ENCODE measurements around the gene CASZ1.

The CASZ1 gene

DNA sequence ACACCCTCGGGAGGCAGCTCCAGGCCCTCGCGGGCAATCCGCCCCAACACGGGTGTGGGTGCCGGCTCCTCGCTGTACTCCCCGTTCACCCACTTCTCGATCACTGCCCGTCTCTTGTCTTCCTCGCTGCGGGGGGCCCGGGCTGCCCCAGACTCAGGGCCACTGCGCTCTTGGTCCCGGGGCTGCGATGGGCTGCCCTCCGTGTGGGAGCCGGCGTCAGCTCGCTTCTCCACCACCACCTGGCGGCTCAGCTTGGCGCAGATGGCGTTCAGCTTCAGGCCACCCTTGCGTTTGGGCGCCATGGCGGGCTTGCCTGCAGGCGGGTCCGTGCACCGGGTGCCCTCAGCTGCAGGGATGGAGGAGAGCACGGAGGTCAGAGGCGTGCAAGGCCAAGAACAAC, 131.2 kb downstream of the CASZ1 start:
- no peak for DNase-seq

DNA sequence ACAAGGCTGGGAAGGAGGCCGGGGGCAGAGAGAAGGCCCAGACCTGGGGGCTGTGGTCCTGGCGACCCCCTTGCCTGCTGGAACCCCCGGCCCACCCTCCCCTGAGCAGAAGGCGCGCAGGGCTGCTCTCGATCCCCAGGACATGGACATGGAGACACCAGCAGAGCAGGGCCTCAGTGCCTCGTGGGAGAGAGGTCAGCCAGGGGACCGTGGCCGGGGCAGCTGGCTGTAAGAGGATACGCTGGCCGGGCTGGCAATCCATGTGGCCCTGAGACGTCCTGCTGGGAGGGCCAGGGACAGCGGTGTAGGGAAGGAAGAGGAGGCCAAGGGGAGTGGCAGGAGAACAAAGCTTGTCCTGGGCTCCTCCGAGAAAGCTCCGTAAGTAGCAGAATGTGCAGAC, 132.2 kb downstream of the CASZ1 start:
- DNase-seq, result no peak

DNA sequence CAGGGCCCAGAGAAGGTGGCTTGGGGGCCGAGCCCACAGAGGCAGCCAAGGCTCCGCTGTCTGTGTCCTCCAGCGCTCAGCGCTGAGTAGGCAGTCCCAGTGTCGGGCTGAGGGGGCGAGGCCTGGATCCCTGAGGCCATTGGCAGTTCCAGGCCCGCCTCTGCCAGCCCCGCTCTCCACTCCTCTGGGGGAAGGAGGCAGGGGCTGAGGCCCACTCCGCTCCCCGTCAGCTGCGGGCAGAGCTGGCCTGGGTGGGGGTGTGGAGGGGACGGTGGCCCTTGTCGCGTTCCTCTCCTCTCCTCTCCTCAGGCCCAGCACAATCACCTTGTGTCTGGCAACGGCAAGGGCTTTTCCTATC, 132.8 kb downstream of the CASZ1 start:
- DNase-seq, result no peak

DNA sequence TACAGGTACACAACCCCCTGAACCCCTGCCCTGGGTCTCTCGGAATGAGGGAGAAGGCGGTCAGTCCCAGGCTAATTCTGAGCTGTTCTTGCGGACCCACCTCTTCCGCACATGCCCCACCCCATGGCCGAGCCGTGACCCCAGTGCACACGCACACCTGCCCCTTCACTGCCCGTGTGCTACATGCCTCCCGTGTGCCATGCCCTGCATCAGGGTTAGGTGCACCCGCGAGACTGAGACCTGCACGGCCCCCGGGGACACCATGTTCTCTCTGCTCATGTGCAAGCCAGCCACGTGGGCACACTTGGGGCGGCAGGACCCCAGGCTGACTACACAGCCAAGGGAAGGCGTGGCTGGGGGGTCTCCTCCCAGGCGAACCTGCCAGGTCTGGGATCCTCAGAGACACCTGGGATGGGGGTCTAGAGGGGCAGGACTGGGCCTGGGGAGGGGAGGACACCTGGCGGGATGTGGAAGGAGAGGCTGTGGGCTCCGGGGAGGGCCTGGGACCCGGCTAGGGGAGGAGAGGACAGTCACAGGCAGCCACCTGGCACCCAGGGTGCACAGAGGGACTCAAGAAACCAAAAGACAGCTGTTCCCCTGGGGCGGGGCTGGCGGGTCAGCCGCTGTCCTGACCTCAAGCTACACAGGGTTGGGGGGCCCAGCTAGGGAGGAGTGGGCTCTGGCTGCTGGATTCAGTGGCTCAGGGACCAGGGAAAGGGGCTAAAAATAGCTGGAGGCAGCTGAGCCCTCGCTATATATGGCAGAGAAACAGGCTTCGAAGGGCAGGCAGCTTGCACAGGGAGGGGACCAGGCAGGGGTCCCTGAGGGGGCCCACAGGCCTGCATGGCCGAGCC, 133.4 kb downstream of the CASZ1 start:
- DNase-seq, result no peak

DNA sequence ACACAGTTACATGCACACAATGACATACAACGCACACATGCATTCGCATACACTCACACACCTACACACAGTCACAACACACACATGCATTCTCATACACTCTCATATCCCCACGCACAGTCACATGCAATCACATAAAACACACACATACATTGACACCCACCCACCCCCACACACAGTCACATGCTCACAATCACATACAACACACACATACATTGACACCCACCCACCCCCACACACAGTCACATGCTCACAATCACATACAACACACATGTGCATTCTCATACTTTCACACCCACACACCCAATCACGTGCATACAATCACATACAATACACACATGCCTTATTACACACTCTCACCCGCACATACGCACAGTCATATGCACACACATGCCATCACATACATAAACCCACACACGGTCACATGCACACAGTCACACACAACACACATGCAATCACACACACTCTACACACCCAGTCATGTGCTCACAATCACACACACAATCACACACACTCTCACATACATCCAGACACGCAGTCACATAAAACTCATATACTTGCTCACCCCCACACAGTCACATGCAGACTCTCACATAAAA, 134.3 kb downstream of the CASZ1 start:
- no peak for DNase-seq

DNA sequence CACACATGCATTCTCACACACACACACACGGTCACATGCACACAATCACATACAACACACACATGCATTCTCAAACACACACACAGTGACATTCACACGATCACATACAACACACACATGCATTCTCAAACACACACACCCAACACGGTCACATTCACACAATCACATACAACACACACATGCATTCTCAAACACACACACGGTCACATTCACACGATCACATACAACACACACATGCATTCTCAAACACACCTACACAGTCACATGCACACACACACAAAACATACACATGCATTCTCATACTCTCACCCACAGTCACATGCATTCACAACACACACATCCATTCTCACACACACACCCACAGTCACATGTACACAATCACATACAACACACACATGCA, 135.0 kb downstream of the CASZ1 start:
- no peak for DNase-seq

DNA sequence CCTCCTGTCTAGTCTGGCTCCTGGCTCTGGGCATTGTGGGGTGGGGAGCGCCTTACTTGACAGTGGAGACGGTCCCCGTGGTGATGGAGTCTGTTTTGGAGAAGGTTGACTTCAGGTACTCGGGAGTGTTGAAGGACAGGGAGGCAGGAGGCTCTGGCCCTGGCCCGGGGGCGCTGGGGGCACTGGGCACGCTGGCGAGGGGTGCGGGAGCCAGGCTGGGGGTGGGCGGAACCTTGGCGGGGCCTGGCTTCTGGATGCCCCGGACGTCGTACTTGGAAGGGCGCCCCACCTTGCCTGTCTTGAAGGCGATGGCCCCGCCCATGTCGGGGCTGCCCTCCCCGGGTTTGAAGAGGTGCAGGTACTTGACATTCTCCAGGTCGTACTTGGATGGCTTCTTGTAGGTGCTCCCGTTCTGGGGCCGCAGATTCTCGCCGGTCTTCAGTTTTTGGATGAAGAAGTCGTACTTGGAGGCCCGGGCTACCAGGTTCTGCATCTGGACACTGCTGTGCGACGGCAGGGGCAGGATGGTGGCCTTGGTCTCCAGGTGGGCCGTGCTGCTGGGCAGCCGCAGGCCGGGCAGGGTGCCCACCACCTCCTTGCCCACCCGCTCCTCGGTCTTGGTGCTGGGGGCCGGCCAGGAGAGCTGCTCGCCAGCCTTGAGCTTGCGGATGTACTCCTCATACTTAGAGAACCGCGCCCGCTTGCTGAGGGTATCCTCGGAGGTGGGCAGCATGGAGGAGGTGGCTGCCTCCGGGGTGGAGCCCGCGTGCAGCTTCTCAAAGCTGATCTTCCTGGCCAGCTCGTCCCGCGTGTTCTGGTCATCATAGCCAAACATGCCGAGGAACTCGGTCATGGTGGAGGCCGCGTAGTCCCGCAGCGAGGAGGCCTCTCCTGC, 136.6 kb downstream of the CASZ1 start:
- no peak for DNase-seq

DNA sequence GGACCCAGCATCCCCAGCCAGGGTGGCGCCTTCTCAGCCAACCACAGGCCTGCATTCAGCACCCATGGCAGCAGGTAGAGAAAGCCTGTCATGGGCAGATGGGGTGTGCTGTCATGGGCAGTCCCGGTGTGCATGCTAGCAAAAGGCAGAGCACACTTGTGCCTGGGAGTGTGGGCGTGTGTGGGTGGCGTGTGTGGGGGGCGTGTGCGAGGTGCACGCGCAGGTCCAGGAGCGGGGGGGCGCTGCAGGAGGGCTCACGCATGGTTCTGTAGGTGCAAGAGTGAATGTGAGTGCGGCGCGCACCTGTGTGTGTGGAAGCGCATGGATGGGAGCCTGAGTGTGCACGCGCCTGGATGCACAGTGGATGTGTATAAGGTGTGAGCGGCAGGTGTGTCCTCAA, 137.2 kb downstream of the CASZ1 start:
- no peak for DNase-seq

DNA sequence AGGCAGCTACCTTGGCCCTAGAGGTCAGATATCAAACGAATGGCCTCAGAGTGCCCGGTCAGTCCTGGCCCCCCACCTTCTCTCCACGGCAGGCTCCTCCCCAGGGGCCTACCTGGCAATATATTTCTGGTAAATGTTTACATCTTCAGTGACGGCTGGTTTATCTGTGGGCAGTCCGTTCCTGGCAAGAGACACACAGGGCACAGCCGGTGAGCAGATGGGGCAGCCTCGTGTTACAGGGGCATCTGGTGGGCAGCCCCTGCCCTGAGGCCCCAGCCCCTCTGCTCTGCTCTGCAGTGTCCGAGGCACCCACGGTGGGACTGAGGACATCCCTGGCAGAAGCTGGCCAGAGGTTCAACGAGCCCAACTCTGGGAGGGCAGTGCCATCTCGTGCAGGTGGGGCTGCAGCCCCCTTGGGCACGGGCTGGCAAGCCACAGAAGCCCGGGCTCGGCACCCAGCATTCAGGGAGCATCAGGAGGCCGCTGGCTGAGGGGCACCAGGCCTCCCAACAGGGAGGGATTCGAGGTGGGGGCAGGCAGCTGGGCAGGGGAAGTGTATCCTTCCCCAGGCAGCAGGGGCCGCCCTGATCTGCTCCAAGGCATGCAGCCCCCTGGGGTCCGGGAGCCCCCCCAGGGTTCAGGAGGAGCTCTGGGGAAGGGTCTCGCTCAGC, 137.9 kb downstream of the CASZ1 start:
- no peak for DNase-seq

DNA sequence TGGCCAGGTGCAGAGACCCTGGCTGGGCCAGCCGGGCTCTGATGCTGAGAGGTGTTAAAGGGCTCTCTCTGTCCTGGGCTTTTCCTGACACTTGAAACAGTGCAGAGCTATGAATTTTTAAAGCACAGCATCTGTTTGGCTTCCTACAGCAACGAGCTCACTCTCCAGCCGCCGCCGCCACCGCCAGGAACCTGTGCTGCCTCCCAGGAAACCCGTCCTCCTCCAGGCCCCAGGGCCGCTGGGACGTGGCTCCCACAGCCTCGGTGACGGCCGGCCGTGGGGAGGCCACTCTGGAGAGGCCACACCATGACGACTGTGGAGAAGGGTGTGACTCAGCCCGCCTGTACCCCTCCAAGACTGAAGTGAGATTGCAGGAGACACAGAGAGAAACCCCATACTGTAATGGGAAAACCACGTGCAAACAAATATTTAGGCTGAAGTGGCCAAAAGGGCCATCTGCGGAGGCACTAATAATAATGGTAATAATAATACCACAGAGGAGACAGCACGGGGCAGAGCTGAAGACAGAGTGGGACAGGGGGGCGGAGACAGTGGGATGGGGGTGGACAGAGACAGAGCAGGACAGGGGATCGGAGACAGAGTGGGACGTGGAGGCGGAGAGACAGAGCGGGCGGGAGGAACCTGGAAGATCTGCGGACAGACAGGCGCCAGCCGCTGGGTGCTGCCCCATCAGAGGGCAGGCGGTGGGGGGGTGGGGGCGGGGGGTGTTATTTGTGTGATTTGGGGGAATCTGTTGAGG, 139.2 kb downstream of the CASZ1 start:
- DNase-seq, result no peak

DNA sequence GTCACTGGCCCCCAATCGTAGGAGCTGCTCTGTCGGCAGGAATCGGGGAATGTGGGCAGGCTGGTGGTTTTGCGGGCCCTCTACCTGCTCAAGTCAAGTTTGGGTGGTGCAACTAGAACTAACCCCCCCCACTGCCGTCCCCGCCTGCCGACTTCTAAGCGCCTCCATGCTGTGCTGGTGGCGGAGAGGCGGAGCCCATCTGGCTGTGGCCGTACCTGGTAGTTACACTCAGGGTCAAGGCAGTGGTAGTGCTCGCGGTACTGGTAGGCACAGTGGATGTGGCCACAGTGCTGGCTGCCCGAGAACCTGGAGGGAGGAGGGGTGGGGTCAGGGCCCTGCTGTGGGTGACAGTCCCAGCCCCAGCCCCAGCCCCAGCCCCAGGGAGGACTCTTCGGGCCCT, 140.0 kb downstream of the CASZ1 start:
- DNase-seq, result no peak

DNA sequence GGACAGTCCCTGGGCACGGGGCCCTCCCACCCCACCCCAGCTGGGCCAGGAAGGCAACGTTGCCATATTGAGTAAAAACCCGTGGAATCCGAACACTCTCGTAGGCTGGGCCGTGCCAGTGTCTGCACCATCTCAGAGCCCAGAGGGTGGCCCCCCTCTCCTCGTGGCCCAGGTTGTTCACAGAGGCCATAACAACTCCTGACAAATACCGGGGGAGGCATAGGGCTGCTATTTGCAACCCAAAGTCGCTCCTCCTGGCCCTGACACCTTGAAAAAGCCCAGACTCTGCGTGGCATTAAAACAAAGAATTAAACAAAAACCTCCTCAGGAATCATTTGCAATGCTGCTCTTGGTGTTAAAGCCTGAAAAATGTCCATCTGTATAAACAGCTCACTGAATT, 141.4 kb downstream of the CASZ1 start:
- DNase-seq, result no peak

DNA sequence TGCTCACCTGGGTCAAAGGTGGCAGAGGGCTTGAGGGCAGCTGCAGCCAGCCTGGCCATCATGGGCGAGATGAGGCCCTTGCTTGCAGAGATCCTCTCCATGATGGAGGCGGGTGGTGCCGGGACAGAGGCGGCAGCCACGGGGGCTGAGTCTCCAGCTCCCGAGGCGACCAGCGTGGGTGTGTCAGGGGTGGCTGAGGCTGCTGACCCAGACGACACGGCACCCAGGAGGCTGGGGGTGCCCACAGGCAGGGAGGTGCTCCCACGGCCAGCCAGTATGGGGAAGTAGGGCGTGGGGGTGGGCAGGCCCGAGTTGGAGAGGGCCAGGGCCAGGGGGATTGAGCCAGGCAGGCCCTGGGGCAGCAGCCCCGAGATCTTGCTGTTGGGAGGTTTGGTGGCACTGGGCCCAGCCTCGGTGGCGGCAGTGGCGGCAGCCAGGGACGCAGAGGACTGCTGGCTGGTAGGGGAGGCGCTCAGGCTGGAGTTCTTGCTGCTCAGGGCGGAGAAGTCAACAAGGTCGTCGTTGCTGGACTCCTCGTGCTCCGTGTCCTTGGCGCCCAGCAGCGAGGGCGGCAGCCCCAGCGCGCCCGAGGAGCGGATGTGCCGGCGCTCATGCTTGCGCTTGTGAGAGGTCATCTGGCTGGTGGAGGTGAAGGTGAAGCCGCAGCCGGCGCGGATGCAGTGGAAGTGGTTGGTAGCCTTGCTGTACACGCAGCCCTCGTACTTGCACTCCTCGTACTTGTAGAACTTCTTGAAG, 142.9 kb downstream of the CASZ1 start:
- no peak for DNase-seq

DNA sequence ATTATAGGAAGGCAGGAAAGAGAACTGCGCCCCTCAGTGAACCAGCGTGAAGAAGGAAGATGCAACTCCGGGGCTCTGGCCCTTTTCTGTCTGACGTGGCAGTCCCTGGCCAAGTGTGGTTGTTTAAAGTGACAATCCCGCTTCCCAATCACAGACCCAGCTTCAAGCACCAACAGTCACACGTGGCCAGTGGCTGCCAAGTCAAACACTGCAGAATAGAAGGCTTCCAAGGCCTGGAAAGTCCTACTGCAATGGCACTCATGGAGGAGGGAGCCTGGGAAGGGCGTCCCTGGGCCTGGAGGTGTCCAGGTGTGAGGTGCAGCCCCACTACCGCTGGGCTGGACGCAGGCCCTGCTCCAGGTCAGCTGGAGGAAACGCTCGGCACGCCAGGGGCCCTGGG, 143.8 kb downstream of the CASZ1 start:
- DNase-seq, result no peak

DNA sequence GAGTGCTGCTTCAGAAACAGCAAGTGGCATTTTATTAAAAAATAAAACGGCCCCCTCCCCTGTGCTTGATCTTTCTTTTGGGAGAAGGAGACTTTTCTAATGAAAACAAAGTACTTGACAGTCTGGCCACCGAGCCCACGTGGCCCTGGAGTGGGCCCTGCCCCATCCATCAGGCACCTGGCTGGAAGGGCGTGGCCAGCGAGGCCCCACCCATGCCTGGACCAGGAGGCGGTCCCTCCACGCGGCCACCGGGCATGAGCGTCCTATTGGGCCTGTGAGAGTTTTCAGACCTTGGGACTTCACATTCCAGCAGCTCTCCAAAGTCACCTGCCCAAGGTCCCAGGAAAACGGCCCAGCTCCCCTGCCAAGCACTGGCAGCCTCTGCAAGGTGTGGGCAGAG, 144.7 kb downstream of the CASZ1 start:
- no peak for DNase-seq

DNA sequence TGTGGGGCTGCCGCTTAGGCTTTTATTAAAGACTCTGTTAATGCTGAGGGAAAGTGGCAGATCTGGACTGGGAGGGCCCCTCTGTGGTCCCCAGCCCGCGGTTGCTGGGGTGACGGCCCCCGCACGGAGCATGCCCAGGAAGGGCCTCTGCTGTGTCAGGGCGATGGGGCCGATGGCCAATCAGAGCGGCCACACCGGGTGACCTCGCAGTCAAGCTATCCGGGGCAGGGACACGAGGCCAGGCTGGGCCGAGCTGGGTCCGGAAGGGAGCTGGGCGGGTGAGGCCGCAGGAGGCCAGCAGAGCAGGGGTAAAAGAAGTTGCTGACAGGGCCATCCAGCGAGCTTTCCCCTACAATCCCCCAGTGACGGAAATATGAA, 145.1 kb downstream of the CASZ1 start:
- no peak for DNase-seq

DNA sequence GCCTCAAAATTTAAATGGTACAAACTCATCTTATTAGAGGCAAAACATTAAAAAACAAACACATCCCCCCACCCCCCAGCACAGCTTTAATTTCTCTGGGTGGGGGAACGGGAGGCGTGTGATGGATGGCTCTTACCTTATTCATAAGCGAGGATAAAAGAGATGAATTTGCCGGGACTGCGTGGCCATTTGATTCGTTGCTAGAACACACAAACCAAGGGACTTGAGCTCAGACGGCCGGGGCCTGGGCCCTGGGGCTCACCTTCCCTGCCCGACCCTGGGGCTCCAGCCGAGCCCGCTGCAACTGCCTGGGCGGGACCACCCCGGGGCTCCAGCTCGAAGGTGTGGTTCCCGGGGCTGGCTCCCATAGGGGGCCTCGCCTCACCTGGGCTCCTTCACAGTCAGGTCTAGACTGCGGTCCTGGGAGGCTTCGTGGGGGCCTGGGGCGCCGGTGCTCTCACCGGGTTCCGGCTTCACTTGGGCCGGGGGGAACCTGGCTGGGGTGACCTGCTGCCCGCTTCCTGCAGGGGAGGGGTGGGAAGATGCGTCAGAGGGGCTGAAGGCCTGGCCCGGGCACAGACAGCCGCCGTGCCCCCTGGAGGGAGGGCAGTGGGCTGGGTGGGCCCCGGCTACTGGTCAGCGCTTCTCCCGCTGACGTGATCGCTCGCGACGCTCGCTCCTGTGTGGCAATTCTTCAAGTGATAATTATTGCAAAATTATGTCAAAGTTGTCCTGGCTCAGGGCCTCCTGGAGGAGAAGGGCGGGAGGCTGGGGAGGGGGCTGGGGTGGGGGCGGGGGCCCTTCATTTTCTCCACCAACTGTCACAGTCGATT, 145.7 kb downstream of the CASZ1 start:
- DNase-seq, result no peak

DNA sequence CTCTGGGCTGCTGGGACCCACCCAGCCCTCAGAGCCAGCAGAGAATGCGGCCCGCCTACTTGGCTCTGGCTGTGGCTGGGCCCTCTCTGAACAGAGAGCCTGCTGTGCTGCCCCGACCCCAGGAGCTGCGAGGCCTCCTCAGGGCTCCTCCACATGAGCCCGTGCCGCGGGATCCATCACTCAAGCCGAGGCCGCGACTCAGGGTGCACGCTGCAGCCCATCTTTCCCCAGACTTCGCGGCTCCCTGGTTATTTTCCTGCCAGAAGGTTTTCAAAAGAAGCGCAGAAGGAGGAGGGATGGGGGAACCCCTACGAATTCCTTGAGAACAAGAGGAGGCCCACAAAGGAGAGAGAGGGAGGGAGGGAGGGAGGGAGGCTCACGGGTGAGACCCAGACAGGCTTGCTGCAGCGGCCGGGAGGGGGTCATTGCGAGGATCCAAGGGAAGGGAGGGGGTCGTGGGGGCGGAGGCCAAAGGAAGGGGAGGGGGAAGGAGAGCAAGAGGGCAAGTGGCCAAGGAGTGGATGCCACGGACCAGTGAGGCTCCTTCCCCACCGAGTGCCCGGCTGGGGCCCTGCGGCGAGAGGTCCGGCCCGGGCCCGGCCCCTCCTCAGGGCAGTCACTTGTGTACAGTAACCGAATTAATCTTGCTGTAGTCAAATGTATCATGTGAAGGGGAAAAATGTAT, 146.8 kb downstream of the CASZ1 start:
- no peak for DNase-seq

DNA sequence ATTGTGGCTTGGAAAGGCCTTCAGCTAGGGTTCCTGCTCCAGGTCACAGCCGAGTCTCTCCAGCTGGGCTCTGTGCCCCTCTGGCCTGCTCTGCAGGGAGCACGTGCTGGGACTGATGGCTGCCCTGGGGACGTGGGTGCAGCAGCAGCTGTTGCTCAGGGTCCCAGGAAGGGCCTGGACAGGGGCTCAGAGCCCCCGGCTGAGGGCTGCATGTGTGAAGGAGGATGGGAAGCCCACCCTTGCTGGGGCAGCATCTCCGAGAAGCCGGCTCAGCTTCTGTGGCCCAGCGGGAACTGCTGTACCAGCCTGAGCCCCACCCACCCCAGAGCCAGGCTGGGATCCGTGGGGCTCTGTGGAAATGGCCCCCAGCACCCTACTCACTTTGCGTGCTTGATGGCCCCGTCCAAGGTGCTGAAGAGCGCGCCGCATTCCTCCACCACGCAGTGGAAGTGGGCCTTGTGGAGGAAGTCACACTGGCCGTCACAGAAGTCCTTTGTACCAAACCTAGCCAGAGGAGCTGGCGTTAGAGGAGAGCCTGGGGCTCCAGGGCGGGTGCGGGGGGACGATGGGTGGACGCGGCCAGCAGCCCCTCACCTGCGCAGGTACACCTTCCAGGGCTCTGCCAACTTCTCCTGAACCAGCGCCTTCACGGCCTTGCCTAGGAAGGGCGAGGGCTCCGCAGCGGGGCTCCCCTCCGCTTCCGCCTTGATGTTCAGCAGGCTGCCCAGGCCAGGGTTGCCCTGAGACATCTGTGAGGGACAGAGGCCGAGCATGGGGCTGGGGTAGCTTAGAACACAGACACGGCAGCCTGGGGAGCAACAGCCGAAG, 147.5 kb downstream of the CASZ1 start:
- no peak for DNase-seq

Data from activated CD4-positive, alpha-beta T cell treated with anti-CD3 and anti-CD28 coated beads, Interleukin-2, Interleukin-6, amounts not matched to agents 100 ng/mL and 50 ng/mL, durations not matched to agents 16 hours and 8 hours (primary cell).